GM21447 (cell line): ENCODE measurements around the gene FUZ.
"Not testable (repeated sequence)": the region's sequence is repeated elsewhere in the genome, so short reads cannot be mapped to it uniquely, and the experiment has no call there.

ENCODE experiments used
- ATAC-seq: cut with Tn5 transposase; IDR thresholded peaks from one replicate; pipeline ENCODE4 v1.9.1; 2021; ENCODE audit not compliant: unreplicated experiment

Gene FUZ

DNA sequence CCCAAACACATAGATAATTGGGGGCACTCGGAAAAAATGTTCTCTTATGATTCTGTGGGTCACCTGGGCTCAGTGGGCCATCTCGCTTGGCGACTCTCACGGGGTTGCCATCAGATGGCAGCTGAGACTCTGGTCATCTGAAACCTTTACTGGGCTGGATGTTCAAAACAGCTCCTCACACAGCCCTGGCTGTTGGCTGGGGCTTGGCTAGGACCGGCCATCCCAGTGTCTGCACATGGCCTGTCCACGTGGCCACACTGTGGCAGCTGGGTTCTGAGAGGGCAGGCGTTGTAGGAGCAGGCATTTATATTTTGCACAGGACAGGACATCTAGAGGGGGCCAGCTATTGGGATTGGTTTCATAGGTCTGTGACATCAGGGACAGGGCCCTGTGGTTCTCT lies 20.5 kb upstream of the FUZ start:
- ATAC-seq, result no peak

DNA sequence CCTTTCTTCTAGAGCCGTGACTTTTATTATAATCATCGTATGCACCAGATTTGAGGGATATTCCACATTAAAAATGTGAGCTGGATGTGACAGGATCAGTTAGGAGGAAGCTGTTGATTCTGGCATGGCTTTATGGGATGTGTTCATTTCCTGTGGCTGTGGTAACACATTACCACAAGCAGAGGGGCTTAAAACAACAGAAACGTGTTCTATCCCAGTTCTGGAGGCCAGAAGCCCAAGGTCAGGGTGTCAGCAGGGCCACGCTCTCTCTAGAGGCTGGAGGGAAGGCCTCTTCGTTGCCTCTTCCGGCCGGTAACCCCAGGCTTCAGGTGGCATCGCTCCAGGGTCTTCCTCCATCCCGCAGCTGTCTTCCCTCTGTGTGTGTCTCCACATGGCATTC lies 19.5 kb upstream of the FUZ start:
- ATAC-seq, result no peak

DNA sequence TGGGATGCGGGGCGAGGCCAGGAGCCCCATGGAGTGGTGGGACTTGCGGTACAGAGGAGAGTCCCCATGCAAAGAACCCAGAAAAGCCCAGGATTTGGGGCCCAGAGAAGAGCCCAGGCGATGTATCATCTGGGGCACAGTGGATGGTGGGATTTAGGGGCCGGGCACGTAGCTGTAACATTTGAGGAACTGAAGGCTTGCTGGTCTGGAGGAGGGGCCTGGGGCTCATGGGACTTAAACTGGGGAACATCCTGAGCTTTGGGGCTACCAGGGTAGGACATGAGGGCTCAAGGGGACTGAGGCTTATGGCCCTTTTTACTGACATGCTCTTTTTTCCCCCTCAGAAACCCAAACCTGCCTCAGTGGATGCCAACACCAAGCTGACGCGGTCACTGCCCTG lies 18.5 kb upstream of the FUZ start:
- no peak for ATAC-seq

DNA sequence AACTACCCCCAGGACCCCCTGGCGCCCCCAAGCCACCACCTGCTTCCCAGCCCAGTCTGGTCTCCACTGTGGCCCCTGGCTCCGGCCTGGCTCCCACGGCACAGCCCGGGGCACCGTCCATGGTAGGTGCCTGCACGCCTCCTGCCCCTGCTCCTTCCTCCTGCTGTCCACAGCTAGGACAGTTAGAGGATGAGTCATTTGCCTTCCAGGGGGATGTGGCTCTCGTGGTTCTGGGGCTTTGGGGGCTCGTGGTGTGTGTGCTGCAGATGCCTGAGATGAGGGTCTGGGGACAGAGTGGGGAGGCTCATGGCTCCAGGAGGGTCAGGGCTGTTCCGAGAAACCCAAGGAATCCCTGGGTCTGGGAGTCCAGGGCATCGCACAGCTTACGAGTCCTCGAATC lies 17.7 kb upstream of the FUZ start:
- ATAC-seq, result no peak

DNA sequence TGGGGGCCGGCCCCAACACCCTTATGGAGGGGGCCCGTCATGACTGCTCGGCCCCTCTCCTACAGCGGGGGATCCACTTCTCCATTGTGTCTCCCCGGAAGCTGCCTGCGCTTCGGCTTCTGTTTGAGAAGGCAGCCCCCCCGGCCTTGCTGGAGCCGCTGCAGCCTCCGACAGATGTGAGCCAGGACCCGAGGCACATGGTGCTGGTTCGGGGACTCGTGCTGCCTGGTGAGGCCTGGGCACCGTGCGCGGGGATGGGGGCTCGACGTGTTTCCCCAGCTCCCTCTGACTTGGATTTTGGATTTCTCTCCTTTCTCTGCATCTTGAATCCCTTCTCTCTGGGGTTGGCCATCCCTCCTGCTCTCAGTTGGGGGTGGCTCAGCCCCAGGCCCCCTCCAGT lies 16.6 kb upstream of the FUZ start:
- no peak for ATAC-seq

DNA sequence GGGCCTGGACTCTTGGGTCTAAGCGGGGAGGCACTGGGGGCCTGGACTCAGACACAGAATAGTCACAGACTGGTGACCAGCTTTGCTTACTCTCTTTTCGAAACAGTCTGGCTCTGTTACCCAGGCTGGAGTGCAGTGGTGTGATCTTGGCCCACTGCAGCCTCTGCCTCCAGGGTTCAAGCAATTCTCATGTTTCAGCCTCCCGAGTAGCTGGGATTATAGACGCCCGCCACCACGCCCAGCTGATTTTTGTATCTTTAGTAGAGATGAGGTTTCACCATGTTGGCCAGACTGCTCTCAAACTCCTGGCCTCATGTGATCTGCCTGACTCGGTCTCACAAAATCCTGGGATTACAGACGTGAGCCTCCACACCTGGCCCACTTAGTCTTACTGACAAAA lies 16.1 kb upstream of the FUZ start:
- ATAC-seq, result no peak

DNA sequence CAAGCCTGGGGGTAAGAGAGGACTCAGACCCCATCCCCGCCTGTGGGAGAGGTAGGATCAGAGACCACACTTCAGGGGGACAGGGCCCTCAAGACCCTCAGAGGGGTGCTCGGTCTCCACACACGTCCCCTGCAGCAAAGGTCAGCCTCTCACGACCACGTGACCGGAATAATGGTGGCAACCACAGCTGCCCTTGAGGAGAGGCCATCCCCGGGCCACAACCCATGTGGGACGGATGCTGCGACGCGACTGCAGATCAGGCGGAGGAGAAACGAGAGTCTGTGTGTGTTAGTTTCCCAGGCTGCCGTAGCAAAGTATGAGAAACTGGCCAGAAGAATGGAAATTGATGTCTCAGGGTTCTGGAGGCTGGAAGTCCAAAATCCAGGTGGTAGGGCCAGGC lies 13.9 kb upstream of the FUZ start:
- ATAC-seq, result no peak

DNA sequence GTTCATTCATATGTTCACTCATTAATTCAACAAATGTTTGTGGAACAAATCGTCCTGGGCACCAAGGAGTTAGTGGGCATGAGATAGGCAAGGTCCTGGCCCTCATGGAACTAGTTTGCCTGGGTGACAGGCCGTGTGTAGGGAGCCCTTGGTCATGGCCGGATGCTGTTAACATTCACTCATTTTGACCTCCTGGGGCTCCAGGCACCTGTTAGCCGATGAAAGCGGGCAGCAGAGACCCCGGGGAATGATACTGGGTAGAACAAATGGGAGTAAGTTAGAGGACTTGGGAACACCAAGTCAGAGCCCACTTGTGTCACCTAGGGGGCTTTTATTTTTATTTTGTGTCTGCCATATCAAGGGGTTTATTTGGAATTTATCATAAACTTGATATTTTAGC lies 11.6 kb upstream of the FUZ start:
- ATAC-seq, result no peak

DNA sequence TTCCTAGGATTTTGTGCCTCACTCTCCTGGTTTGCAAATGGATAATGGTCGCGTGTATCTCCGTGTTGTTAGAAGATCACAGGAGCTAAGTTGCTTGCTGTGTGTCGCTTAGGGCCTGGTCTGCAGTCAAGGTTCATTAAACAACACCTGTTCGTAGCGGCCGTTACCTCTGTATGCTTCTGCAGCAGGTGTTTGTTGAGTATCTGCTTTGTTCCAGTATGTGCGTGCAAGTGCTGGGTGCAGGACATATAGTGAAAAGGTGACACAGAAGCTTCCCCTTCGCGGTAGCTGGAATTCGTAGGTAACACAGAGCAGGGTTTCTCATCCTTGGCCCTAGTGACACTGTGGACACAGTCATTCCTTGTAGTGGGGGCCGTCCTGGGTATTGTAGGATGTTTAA lies 10.4 kb upstream of the FUZ start:
- ATAC-seq, result no peak

DNA sequence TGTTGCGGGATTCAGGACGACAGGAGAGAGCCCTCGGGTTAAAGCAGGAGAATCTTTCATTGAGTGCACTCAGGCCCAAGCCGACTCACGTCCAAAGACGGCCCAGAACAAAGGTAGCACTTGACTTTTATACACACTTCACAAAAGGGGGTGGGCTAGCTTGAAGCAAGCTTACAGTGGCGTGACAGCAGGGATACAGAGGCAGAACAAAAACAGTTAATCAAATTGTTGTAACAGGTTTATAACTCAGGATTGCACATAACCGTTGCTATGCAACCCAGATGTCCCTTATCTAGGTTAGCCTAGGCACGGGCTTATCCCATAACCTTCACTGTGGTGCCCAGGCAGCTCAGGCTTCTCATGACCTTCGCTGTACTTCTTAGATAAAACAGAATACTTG lies 7.0 kb upstream of the FUZ start:
- no peak for ATAC-seq

DNA sequence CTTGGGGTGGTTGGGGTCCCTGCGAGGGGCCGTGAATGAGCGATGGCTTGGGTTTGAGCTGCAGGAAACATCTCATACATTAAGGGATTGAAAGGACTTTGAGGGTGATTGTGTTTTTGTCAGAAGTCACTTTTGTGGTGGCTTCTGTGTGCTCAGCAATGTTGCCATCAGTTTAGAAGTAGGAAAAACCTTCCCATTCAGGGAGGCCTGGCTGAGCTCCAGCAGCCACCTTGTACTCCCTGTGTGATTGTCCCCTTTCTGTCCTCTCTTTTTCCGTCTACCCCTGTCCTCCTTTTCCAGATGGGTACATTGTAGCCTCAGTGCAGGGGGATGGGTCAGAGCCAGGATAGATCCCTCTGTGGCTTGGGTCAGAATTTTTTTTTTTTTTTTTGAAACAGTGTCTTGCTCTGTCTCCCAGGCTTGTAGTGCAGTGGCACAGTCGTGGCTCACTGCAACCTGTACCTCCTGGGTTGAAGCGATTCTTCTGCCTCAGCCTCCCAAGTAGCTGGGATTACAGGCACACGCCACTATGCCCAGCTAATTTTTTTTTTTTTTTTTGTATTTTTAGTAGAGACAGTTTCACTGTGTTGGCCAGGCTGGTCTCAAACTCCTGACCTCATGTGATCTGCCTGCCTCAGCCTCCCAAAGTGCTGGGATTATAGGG lies 6.5 kb upstream of the FUZ start:
- not testable (repeated sequence) for ATAC-seq

DNA sequence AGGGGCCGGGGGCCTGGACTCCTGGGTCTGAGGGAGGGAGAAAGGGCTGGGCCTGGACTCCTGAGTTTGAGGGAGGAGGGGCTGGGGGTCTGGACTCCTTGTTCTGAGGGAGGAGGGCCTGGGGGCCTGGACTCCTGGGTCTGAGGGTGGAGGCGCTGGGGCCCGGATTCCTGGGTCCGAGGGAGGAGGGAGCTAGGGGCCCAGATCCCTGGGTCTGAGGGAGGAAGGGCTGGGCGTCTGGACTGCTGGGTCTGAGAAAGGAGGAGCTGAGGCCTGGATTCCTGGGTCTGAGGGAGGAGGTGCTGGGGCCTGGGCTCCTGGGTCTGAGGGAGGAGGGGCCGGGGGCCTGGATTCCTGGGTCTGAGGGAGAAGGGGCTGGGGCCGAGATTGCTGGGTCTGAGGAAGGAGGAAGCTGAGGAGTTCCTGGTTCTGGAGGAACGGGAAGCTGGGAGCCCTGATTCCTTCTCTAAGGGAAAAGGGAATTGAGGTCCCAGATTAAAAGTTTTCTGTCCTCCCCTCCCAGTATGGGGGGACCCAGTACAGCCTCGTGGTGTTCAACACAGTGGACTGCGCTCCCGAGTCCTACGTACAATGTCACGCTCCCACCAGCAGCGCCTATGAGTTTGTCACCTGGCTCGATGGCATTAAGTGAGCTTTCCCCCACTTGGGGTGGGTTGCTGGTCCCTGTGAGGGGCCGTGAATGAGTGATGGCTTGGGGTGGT lies 5.7 kb upstream of the FUZ start:
- no peak for ATAC-seq

DNA sequence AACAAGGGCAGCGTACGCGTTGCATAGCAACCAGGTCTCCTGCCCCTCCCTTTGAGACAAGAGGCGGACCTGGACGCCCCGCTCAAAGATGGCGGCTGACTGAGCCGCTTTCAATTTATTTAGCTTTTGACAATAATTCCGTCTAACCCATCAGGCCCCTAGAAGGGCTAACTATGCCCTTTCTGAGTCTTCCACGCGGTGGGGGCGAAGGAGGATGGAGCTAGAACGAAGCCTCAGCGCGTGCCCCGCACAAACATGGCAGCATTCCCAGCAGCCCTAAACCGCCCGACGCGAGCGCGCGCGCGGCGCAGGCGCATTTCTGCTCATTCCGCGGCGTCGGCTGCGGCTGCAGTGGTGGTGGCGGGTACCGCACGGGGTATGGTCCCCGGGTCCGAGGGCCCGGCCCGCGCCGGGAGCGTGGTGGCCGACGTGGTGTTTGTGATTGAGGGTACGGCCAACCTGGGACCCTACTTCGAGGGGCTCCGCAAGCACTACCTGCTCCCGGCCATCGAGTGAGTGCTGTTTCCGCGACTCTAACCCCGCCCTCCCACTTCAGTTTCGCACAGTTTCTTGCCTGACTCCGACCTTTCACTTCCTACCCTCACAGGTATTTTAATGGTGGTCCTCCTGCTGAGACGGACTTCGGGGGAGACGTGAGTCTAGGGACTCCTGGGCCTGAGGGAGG lies 5.0 kb upstream of the FUZ start, which contains the start of gene MED25:
MED25 (plus strand) TSS at position 326 of the 685 bp plus-strand sequence; CDS start at position 379, 53 bp downstream.
- peak; percentile 53 for ATAC-seq

DNA sequence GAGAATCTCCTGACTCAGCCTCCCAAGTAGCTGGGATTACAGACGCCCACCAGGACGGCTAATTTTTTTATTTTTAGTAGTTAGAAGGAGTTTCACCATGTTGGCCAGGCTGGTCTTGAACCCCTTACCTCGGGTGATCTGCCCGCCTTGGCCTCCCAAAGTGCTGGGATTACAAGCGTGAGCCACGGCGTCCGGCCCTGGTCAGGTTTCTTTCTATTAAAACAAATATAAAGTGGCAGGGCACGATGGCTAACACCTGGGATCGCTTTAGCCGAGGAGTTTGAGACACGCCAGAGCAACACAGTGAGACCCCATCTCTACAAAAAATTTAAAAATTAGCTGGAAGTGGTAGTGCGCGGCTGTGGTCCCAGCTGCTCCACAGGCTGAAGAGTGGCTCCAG lies 3.5 kb upstream of the FUZ start:
- no peak for ATAC-seq

DNA sequence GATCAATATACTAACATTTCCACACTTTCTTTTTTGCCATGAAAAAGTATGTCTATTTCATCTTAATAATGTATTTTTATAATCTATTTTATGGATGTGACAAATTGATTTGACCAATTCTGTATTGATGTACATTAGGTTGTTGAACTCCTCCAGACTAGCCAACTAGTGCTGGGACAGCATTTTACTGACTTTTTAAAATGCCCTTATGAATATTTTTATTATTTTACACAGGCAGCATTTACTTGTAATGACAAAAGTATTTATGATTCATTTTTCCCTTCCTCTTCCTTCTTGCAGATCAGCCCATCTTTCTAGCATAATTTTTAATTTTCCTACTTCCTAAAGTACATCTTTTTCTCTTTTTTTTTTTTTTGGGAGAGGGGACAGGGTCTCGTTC lies 918 bp upstream of the FUZ start:
- ATAC-seq, result no peak

DNA sequence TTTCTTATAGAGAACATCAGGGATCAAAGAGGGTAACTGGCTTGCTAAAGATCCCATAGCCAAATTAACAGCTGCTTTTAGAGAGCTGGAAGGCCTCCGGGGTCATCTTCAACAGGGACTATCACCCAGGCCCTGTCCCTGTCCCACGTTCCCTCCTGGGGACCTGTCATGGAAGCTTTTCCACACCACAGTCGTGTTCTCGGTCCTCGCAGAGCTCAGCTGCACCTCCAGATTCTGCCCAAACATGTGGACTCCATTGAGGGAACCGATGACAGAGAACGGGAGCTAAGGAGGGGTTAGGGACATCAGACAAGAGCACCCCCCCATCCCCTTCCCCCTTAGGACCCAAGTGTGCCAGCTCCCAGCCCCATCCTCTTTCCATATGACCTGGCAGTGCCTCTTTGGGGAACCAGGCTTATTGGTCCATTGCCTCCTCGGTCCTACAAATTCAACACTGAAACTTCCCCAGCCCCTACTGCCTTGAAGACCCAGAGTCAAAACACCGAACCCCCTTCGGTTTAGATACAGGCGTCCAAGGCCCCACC lies 568 bp downstream of the FUZ start:
- ATAC-seq, result no peak

DNA sequence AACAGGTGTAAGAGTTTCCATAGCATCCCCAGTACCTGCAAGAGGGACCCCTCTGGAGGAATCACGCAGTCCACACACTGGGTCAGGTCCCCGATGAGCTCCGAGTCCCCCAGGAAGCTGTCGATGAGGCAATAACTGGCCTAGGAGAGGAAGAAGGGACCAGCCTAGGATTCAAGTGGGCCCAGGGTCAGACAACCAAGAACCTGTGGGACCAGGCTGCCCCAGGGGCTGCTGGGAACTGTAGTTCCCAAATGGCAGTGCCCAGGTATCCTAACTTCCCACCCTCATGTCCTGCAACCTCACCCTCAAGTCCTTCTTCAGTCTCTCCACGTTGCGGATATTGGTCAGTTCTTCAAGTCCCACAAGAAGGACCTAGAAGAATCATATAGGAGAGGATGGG lies 1.8 kb downstream of the FUZ start:
- ATAC-seq, result no peak

DNA sequence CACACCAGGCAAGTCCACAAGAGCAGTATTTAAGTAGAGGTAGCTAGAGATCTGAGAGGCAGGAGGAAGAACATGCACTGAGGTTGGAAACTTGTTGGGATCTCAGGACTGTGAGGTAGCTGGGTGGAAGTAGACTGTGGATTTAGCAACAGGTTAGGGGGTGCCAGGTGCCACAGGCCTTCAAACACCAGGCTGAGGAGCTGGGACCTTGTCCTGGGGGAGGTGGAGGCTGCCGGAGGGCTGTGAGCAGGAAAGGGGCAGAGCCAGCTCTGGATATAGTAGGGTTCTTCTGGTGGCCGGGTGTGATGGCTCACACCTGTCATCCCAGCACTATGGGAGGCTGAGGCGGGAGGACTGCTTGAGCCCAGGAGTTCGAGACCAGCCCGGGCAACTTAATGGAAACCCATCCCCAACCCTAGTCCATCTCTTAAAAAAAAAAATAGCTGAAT lies 3.1 kb downstream of the FUZ start:
- ATAC-seq, result no peak

DNA sequence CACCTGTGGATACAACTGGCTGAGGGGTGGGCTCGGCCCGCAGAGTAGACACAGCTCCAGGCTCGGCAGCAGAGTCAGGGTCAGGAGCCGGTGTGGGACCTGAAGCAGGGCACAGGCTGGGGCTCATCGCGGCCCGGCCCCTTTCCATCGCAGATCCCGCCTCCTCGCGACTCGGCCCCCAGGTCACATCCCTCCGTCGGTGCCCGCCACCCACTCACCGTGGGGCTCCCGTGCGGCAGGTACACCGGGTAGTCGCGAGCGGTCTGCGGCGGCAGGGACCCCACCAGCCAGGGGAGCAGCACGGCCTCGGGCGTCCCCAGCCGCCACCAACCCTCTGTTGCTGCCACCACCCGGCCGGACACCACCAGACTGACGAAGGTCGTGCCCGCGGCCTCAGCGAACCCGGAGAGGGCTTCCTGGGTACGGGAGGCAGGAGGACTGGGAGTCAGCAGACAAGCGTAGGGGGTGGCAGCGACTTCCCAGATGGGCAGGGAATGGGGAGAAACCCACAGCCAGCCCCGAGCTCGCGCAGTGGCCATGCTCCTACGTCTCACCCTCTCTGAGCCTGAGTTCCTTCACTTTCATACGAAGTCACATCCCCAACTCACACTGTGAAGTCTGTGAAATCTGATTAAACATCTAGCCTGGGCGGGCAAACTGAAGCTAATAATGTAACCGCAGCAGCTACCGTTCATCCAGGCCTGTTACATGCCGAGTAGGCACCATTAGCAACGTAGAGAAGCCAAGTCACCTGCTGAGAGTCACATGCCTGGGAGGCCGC lies 3.7 kb downstream of the FUZ start:
- ATAC-seq, result no peak

DNA sequence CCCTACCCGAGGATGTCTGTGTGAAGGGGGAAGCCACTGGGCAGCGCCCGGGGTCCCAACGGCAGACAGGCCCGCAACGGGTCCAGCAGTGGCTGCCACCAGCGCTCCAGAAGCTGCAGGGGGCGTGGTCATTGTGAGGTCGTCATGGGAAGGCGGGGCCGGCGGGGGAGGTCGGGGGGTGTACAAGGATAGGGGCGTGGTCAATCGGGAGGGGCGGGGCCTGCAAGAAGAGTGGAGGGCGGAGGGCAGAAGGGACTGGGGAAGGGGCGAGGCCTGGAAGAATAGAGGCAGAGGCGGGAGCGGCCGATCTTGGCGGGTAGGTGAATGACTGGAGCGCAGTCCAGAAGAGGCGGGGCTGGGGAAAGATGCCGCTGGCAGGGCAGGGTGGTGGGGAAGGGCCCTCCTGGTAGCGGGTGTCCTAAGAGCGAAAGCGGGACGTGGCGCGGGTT lies 4.4 kb downstream of the FUZ start:
- no peak for ATAC-seq
